ENCODE data around the gene ATP10B. TPM values are rescaled to one million over a fixed set of nuclear protein-coding genes. Genes with fewer than 3 reads are reported as not detected.

ATP10B gene
- total and polyA plus RNA-seq, 2 of the 13 experiments (the other 11 are each of a cell fraction or from before 2014, with no cell fraction given): not detected

GRCh38 chr5:160833806-160834205, 18.2 kb downstream of the ATP10B start:
- H3K9me3 ChIP-seq (ENCODE audit: low read length): no peaks in the 10 kb centered on the region; the same call in 1 of the 2 replicates
- H4K20me1 ChIP-seq (ENCODE audit: insufficient read depth, low read length): no peaks in the 10 kb centered on the region
- no peaks in the 10 kb centered on the region for H3K27me3 ChIP-seq (ENCODE audit: control insufficient read depth in 1 of 2, insufficient read depth in 2 of 2, low read length in 2 of 2)
- intact Hi-C loops (cut with micrococcal nuclease; ENCODE audit: unreplicated experiment): no loop called here
- no peaks in the 10 kb centered on the region for H3K4me1 ChIP-seq (ENCODE audit: insufficient read depth, low read length)
- H3K4me2 ChIP-seq (ENCODE audit: low read depth, low read length): no peak overlapping the region
- no peaks in the 10 kb centered on the region for H3K36me3 ChIP-seq (replicated peaks in 1 of 2; ENCODE audit: control insufficient read depth in 1 of 2, insufficient read depth in 2 of 2, low read length in 2 of 2)
- DNase-seq (ENCODE audit: low spot score) (no peak), ATAC-seq (no peak), FAIRE-seq (no peak)
- H3K79me2 ChIP-seq (ENCODE audit: insufficient read depth, low read length): no peaks in the 10 kb centered on the region
- no TSS peak for BruUV-seq (replicated peaks)
- TF ChIP-seq ZEB1 (IDR thresholded peaks at IDR 0.05; ENCODE audit: insufficient replicate concordance, low read depth) (no peak), ERF (CRISPR knock-in tag; IDR thresholded peaks at IDR 0.05) (no peak), ZNF34 (CRISPR knock-in tag; IDR thresholded peaks at IDR 0.05; ENCODE audit: borderline replicate concordance) (no peak), CAMTA2 (CRISPR knock-in tag; IDR thresholded peaks at IDR 0.05; ENCODE audit: borderline replicate concordance) (no peak), NR1H2 (CRISPR knock-in tag; IDR thresholded peaks at IDR 0.05; ENCODE audit: borderline replicate concordance, low read depth) (no peak), ZC3H4 (CRISPR knock-in tag; IDR thresholded peaks at IDR 0.05; ENCODE audit: borderline replicate concordance) (no peak), ZNF777 (CRISPR knock-in tag; IDR thresholded peaks at IDR 0.05) (no peak), ZFAT (CRISPR knock-in tag; conservative IDR thresholded peaks at IDR 0.05) (no peak), HOXD1 (CRISPR knock-in tag; IDR thresholded peaks at IDR 0.05) (no peak), HNRNPK (IDR thresholded peaks at IDR 0.05; ENCODE audit: low read depth, low read length, poor library complexity, severe bottlenecking) (no peak), RAD21 (CRISPR knock-in tag; IDR thresholded peaks at IDR 0.05) (no peak), ZNF572 (CRISPR knock-in tag; IDR thresholded peaks at IDR 0.05) (no peak), RXRB (CRISPR knock-in tag; IDR thresholded peaks at IDR 0.05; ENCODE audit: borderline replicate concordance) (no peak), ZNF143 (CRISPR knock-in tag; IDR thresholded peaks at IDR 0.05) (no peak)
- TF ChIP-seq, protein P1, sequence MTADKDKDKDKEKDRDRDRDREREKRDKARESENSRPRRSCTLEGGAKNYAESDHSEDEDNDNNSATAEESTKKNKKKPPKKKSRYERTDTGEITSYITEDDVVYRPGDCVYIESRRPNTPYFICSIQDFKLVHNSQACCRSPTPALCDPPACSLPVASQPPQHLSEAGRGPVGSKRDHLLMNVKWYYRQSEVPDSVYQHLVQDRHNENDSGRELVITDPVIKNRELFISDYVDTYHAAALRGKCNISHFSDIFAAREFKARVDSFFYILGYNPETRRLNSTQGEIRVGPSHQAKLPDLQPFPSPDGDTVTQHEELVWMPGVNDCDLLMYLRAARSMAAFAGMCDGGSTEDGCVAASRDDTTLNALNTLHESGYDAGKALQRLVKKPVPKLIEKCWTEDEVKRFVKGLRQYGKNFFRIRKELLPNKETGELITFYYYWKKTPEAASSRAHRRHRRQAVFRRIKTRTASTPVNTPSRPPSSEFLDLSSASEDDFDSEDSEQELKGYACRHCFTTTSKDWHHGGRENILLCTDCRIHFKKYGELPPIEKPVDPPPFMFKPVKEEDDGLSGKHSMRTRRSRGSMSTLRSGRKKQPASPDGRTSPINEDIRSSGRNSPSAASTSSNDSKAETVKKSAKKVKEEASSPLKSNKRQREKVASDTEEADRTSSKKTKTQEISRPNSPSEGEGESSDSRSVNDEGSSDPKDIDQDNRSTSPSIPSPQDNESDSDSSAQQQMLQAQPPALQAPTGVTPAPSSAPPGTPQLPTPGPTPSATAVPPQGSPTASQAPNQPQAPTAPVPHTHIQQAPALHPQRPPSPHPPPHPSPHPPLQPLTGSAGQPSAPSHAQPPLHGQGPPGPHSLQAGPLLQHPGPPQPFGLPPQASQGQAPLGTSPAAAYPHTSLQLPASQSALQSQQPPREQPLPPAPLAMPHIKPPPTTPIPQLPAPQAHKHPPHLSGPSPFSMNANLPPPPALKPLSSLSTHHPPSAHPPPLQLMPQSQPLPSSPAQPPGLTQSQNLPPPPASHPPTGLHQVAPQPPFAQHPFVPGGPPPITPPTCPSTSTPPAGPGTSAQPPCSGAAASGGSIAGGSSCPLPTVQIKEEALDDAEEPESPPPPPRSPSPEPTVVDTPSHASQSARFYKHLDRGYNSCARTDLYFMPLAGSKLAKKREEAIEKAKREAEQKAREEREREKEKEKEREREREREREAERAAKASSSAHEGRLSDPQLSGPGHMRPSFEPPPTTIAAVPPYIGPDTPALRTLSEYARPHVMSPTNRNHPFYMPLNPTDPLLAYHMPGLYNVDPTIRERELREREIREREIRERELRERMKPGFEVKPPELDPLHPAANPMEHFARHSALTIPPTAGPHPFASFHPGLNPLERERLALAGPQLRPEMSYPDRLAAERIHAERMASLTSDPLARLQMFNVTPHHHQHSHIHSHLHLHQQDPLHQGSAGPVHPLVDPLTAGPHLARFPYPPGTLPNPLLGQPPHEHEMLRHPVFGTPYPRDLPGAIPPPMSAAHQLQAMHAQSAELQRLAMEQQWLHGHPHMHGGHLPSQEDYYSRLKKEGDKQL (CRISPR knock-in tag; IDR thresholded peaks at IDR 0.05; ENCODE audit: low read depth): no peak
- TF ChIP-seq, protein P2, sequence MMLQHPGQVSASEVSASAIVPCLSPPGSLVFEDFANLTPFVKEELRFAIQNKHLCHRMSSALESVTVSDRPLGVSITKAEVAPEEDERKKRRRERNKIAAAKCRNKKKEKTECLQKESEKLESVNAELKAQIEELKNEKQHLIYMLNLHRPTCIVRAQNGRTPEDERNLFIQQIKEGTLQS (CRISPR knock-in tag; IDR thresholded peaks at IDR 0.05): no peak
- ChIA-PET POLR2A (no interaction called here), CTCF (ENCODE audit: low intra/inter-chr PET ratio, low total read pairs) (no interaction called here)
- H3K27ac ChIP-seq (ENCODE audit: extremely low read length, insufficient read depth, low read length): no peak overlapping the region
- H3K4me3 ChIP-seq (replicated peaks in 1 of 3; ENCODE audit: insufficient read depth in 1 of 3, low read depth in 2 of 3, low read length in 3 of 3): no peak overlapping the region
- no peak overlapping the region for H2AFZ ChIP-seq (ENCODE audit: low read length)
- in situ Hi-C loops (cut with HindIII; ENCODE audit: extremely low pct_ligation_motif_present, low pct_unique_long_range_greater_than_20kb): no loop called here
- no peak overlapping the region for H3K9ac ChIP-seq (ENCODE audit: insufficient read depth, low read depth, low read length)
- 0% methylated on average over 2 of the region's 2 CpGs for WGBS (ENCODE audit: low lambda C conversion rate)
